ENCODE results near the gene GSC2. TPM values are rescaled to one million over a fixed set of nuclear protein-coding genes. Genes with fewer than 3 reads are reported as not detected.
A peak's percentile ranks its signal among the peaks of the same experiment; 100 is the strongest.

GSC2 gene
- total and polyA plus RNA-seq, 9 of the 15 experiments (the other 6 are each of a cell fraction or from before 2014, with no cell fraction given) = not detected

- TF ChIP-seq MXD1 (CRISPR knock-in tag; IDR thresholded peaks at IDR 0.05; ENCODE audit: borderline replicate concordance, poor library complexity, severe bottlenecking) (no peak), SIN3A (IDR thresholded peaks at IDR 0.05; ENCODE audit: borderline replicate concordance in 2 of 2, control insufficient read depth in 1 of 2, low read depth in 2 of 2, low read length in 2 of 2) (peak in 1 of 2 experiments; percentile 40; a peak in 1 of 4 replicates), ZBTB26 (CRISPR knock-in tag; IDR thresholded peaks at IDR 0.05) (0 out of 2 replicates have a peak, but pooled peaks have one; percentile 7), ZEB2 (IDR thresholded peaks at IDR 0.05) (0 out of 2 replicates have a peak, but pooled peaks have one; percentile 19), MYC (IDR thresholded peaks at IDR 0.05; ENCODE audit: low read depth, low read length) (peak; percentile 44; the same call in 1 of the 2 replicates), MYC (CRISPR knock-in tag; IDR thresholded peaks at IDR 0.05; ENCODE audit: borderline replicate concordance, low read depth) (no peak), SFPQ (IDR thresholded peaks at IDR 0.05; ENCODE audit: low read depth, low read length) (no peak), PTTG1 (tag; IDR thresholded peaks at IDR 0.05; ENCODE audit: low read depth) (no peak), TFAP4 (CRISPR knock-in tag; IDR thresholded peaks at IDR 0.05; ENCODE audit: borderline replicate concordance) (no peak), ZNF77 (CRISPR knock-in tag; IDR thresholded peaks at IDR 0.05) (peak; percentile 30; the same call in 1 of the 2 replicates), HDGF (IDR thresholded peaks at IDR 0.05) (peak; percentile 91), TBL1XR1 (IDR thresholded peaks at IDR 0.05; ENCODE audit: low read length in 2 of 2) (peak in 1 of 2 experiments; percentile 43; a peak in 1 of 4 replicates), ZBTB17 (CRISPR knock-in tag; IDR thresholded peaks at IDR 0.05) (no peak), ARNT (IDR thresholded peaks at IDR 0.05) (peak in 1 of 2 experiments; percentile 74; a peak in 1 of 4 replicates), KAT2B (IDR thresholded peaks at IDR 0.05; ENCODE audit: low read depth, low read length) (no peak), THAP7 (CRISPR knock-in tag; IDR thresholded peaks at IDR 0.05) (no peak; the same call in 1 of the 2 replicates), ZNF764 (CRISPR knock-in tag; IDR thresholded peaks at IDR 0.05; ENCODE audit: low read depth) (peak; percentile 2; the same call in 1 of the 2 replicates), ZNF639 (CRISPR knock-in tag; conservative IDR thresholded peaks at IDR 0.05 in 1 of 2, IDR thresholded peaks at IDR 0.05 in 1 of 2) (0 out of 4 replicates have a peak, but pooled peaks of 1 of the 2 experiments have one; percentile 43)
These were observed 29.1 kb downstream of the GSC2 start (continued) for GRCh38 chr22:19120829-19121630.

Measured in K562 (cell line).